GM10847 (cell line): ENCODE measurements around the gene LMCD1.

Experiments
- POLR2A ChIP-seq: IDR thresholded peaks from 2 replicates; pipeline ENCODE4 v1.6.1; 2011; ENCODE audit not compliant: insufficient read length; ENCODE audit errors: extremely low read depth

Gene LMCD1

DNA sequence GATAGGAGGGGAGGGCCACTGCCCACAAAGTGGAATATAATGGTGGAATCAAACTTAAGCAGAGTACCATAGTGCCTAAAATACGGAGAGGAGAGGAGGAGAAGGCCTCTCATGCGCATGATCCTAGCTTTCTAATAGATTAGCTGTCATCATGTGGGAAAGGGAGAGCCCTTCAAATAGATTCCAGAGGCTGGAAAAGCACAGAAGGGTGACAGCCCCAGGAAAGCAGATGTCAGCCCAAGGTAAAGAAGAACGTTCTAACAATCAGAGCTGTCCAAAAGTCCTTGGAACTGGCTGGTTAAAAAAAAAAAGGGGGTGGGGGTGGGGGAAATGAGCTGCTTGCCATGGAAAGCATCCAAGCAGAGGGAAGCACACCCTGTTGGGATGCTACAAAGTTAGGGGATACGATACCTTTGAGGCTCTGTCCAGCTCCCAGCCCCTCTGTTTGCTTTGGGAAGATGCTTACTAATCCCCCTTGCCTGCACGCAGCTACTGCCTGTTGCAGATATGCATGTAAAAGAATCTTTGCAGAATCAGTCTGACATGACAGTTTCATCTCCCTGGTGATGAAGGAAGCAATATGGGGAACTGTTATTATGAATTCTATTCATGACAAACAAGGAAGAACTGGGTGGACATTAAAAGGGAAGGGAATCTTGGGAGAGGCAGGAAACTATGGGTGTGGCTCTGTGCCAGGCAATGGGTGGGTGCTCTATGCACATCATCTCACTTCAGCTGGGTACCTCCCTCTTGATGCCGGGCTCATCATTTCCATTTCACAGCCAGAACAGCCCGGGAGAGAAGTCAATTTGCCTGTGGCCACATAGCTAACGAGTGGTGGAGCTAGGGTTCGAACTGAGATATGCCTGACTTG, 10.1 kb upstream of the LMCD1 start:
- no peak for TF ChIP-seq POLR2A

DNA sequence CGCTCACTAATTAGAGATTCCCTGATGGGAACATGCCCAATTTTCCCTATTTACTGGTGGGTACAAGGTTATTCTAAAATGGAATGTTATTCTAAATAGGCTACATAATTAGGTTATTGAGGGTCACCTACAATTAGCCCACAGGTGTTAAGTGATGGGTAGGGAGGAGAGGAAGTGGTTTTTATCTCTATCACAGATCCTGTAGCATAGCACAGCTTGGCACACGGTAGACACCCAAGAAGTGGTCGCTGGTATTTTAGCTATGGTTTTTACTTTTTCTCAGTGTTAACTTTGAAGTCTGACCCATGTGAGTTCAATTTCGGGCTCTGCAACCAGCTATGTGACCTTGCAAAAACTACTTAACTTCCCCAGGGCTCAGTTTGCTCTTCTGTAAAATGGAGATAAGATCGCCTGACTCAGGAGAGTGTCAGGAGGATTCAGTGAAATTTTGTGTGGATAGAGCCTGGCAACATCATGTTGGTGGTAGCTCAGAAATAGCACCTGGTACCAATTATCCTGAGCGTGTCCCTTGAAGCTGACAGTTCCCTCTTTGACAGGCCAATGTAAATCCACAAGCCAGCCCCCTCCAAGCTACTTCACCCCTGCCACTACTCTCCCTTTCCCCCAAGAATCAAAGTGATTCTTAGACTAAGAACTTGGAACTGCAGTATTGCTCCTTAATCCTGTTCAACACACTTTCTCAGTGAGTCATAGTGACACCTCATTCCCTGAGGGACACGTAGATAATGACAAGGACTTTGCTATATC, 8.7 kb upstream of the LMCD1 start:
- TF ChIP-seq POLR2A, result no peak

DNA sequence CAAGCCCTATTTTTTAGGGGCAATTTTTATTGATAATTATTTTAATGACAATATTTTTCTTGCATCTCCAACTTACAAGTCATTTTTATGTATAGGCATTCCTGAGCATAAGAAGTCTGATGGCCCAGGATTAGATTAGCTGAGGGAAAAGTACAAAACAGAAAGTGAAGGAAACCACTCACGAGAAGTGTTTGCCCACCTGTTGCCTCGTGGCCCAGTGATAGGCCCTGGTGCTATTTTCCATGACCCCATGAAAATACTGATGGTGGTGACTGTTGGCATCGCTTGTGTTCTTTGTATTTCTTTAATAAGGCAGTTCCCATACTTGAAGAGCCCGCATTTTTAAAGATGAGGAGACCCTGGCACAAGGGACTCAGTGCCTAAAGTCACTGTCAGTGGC, 7.9 kb upstream of the LMCD1 start:
- no peak for TF ChIP-seq POLR2A

DNA sequence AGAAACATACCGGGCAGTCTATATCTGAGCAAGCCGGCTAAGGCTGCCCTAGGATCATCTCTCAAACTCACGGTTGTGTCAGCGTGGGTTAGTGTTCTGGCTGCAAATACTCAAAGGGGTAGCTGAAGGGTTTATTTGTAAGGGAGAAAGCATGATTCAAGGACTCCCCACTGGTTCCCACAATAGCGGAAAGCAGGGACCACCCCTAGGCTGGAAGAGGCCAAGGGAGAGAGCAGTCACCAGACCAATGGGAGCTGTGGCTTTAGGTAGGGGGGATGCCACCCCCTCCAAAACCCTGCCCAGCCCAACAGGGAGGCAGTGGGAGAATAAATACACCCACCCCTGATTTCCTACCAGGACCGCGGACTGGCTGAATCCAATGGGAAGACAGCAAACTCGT, 7.3 kb upstream of the LMCD1 start:
- TF ChIP-seq POLR2A, result no peak

DNA sequence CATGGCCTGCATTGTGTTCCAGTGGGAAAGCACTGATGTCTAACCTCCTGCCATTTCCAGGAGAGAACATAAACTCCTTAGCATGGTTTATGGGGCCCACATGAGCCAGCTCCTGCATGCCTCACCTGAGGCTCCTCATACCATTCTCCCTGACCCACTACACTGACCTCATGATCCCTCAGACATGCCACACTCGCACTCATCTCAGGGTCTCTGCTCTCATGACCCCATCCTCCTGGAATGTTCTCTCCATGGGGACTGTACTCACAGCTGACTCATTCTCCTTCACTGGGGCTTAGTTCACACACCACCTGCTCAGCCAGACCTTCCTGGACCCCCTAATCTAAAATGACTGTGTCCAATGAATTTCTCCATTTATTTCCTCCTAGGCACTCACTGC, 4.0 kb upstream of the LMCD1 start:
- no peak for TF ChIP-seq POLR2A

DNA sequence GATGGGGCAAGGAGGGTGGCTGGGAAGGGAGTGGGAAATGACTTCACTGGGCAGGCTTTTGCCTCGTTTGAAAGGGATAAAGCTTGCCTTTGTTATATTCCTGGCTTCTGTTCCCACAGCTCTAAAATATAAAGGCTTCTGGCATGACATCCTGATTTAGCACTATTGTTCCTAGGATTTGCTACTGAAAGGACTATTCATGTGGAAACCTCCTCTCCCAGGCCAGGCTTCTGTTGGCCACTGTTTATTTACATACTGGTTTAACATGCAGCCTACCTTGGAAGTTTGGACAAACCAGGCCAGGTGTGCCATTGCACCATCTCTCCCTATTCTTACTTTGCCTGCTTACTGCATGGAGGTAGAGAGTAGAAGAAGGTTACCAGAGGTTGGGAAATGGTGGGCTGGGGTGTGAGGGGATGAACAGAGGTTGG, 2.4 kb upstream of the LMCD1 start:
- no peak for TF ChIP-seq POLR2A

DNA sequence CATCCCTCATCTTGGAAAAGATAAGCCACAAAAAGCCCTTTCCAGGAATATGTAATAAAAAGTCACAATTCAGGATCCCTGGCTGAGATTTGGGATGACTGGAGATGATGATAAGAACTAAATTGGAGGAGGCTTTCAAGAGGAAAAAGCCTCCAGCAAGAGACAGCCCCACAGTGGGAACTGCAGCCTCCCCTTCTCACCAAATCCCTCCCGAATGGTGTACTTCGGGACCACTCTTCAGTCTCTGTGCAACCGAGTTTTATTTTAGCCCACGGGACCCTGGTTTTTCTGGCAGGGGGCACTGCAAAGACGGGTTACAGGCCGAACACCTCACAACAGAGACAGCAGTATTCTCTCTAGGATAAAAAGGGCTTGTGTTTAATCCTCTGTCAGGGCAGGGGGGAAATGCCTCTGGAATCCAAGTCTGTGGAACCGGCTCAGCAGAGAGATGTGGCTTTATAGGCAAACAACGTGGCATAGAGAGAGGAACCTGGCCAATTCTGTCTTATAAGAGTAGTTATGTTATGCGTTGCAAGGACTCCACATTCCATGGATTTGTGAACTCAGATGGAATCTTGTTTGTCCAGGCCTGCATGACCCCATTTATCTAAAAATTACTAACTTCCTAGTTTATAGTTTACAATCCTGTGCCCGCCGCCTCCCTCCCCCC, 1.2 kb upstream of the LMCD1 start:
- no peak for TF ChIP-seq POLR2A

DNA sequence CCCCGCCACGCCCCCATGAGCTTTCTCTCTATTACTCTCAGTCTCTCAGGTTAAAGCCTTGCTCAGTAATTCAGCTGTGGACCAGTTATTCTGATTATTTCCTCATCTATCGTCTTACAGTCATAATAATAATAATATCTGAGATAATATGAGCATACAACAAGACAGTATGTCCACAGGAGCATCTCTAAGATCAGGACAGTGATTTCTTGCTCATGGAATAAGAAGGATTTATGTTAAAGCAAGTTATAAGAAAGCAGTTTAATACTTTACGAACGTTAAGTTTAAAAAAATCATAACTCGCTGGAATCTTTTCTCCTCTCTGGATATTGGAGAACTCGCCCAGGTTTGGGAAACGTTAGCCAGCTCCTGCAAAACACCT, 643 bp upstream of the LMCD1 start:
- TF ChIP-seq POLR2A, result no peak

DNA sequence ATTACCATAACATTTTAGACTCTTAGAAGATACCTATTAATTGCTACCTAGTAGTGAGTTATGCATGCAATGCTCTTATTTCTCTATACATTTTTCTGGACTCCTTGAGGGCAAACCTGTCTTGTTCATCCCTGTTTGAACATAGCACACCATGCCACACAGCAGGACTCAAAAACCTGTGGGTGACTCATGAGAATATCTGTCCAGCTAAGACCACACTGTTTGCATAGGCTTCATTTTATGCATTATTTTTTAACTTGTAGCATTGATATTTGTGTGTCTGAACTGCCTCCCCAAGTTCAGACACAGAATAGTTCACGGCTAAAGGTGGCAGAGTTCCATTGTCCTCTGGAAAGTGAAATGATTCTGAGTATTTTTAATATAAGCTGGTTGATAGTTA, 1.8 kb downstream of the LMCD1 start:
- no peak for TF ChIP-seq POLR2A

DNA sequence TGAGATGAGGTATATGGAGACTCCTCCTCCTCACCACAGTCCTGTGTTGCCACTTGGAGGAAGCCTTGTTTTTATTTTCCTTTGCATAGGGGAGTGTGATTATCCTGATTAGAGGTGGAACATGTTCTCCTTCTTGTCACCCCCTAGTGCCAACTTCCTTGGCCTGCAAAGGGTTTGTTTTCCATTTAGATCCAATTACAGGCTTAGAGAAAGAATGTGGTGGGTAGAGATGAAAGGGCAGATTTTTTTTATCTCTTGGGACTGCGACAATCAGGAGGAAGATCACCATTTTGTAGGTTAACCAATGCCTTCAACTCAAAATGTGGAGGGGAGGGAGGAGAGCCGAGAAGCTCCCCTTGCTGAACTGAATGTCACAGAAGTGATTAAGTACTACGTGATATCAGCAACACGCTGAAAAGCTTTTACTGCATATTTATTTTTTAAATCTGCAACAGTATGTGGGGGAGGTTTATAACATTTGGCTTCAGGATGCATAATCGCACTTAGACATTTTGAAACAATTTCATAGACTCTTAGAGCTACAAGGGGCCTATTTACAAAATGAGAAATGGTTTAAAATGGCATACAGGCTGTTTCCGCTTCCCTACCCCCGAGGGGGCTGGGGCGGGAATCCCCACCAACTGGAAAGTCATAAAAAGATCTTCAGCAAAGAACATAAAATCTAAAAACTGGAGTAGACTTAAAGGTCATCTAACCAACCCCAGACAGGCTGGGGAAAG, 2.4 kb downstream of the LMCD1 start:
- TF ChIP-seq POLR2A, result no peak

DNA sequence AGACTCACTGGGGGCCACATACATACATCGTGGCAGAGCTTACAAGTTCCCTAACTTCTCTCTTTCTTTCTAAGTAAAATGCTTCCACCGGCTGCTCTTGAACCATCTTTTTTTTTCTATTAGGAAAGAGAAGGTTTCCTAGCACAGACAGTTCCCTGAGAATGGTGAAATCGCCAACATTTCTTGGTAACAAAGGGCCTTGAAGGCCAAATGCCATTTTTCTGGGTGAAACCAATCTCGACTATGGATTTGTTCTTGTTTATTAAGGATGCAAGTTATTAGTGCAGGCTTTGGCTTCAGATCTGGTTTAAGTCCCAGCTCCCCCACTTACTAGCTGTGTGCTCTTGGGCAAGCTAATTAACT, 3.0 kb downstream of the LMCD1 start:
- TF ChIP-seq POLR2A, result no peak

DNA sequence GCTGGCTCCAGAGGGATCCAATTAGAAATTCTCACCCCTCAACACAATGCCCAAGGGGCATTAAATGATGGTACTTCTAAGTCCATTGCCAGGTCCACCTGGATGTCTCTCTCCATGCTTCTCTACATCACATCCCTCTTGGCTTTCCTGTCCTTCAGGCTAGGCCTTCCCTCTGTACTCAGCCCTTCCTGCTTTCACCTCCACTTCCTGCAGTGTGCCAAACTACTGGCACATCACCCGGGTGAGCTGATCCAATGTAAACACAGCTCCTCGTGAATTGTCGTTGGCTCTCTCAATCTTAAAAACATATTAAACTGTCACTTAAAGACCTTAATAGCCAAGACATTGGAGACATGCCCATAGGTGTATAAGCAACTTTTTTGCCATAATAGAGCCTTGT, 4.0 kb downstream of the LMCD1 start:
- TF ChIP-seq POLR2A, result no peak

DNA sequence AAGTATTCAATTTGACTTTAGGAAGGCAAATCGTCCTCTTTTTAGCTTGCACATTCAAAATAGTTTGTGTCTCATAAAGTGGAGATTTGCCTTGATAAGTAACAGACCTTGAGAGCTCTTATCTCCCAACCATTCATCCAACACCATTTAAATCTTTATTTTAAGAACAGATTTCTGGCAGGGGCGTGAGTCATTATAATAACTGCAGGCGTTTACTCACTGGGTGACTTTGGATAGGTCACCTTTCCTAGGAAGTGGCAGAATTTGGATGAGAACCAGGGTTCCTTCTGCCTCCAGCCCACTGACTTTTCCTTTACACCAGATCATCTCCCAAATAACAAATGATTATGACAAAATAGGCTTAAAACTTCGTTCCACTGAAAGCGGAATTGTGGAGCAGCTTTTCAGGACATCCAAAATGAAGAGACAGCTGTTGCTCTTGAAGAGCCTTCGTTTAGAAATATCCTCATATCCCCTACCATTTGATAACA, 5.0 kb downstream of the LMCD1 start:
- TF ChIP-seq POLR2A, result no peak

DNA sequence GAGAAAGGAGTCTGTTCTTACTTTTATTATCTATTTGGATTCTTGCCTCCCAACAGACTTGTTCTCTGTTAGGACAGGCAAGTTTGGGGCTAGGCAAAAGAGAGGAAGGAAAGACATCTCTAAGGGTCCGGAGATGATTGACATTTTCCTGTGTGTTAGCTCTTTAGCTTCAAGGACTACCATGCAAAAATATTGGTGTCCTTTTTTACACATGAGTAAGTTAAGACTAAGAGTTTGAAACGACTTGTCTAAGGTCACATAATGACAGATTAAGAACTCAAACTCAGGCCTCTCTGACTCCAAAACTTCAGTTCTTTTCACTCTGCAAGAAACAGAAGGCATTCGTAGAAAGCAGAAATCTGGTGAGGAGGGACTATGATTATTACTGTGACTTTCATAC, 5.9 kb downstream of the LMCD1 start:
- no peak for TF ChIP-seq POLR2A

DNA sequence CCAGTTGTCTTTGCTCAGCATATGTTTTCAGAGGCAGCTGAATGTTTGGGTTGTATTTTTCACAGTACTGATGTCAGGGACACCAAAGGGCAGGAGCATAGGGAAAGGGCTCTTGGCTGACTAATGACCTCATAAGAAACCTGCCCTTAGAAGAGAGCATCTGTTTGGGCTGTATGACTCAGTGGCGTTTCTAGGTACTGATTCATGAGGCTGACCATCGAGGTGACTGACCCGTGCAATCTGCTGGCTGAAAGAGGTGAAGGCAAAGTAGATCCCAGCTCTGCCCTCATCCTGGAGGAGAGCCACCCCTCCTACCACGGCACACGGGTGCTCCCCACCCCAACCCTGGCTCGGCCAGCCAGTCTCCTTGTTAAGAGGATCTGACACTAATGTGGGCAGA, 8.3 kb downstream of the LMCD1 start:
- no peak for TF ChIP-seq POLR2A

DNA sequence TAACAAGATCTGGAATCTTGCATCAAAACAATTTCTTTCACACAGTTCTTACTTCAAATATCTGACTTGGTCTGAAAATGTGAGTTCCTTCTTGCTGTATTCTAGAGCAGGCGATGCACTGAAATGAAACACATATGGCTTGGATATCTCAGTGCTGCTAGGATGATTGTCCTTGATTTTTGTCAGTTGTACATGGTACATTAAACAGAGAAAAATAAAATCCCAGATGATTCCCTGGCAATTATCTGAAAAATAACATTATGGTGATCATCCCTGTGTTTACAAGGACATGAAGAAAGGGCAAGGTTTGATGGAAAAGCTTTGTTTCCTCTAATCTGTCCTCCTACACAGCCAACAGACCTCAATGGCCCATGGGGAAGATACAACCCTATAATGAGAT, 10.6 kb downstream of the LMCD1 start:
- no peak for TF ChIP-seq POLR2A
